HepG2 (cell line): ENCODE data around the gene DUS1L. TPM values are rescaled to one million over a fixed set of nuclear protein-coding genes. Genes with fewer than 3 reads are reported as not detected.

Experiments used
- CCAR2 ChIP-seq: fragments of 200-400 bp; formaldehyde crosslinking; optimal IDR thresholded peaks from 2 replicates; pipeline ENCODE3; 2018; ENCODE audit warnings: low read depth, mild to moderate bottlenecking, low read length, moderate library complexity
- GATA4 ChIP-seq: sonication (generic); IDR thresholded peaks from 2 replicates; pipeline ENCODE4 v1.6.1; 2016; ENCODE audit warnings: antibody characterized with exemption, low read depth, borderline replicate concordance
- HMG20A ChIP-seq: IDR thresholded peaks from 2 replicates; pipeline ENCODE4 v1.6.1; 2016; ENCODE audit warnings: borderline replicate concordance
- HMGA1 ChIP-seq: sonication (generic); formaldehyde crosslinking; conservative IDR thresholded peaks from 2 replicates; pipeline ENCODE4 v1.4.0; 2020; ENCODE audit warnings: missing genetic modification reagents
- IRF2 ChIP-seq: IDR thresholded peaks from 2 replicates; pipeline ENCODE4 v1.6.1; 2018; ENCODE audit warnings: missing genetic modification reagents, missing compliant biosample characterization
- IRX3 ChIP-seq: sonication (generic); formaldehyde crosslinking; IDR thresholded peaks from 2 replicates; pipeline ENCODE4 v1.8.1; 2023; ENCODE audit warnings: mild to moderate bottlenecking, low read depth, missing genetic modification reagents, borderline replicate concordance
- KDM3A ChIP-seq: IDR thresholded peaks from 2 replicates; pipeline ENCODE4 v1.6.1; 2018; ENCODE audit warnings: low read depth, missing compliant biosample characterization
- MBD4 ChIP-seq: IDR thresholded peaks from 2 replicates; pipeline ENCODE4 v1.6.1; 2012; ENCODE audit warnings: low read length, inconsistent platforms, borderline replicate concordance
- MIXL1 ChIP-seq: IDR thresholded peaks from 2 replicates; pipeline ENCODE4 v1.6.1; 2016
- NR3C1 ChIP-seq: sonication (generic); formaldehyde crosslinking; IDR thresholded peaks from 2 replicates; pipeline ENCODE4 v1.4.0; 2020; ENCODE audit warnings: missing genetic modification reagents
- RCOR2 ChIP-seq: IDR thresholded peaks from 2 replicates; pipeline ENCODE4 v1.6.1; 2016; ENCODE audit warnings: missing biosample characterization, missing genetic modification reagents
- UBTF ChIP-seq: sonication (generic); formaldehyde crosslinking; IDR thresholded peaks from 2 replicates; pipeline ENCODE4 v1.4.0; 2020; ENCODE audit warnings: mild to moderate bottlenecking, missing genetic modification reagents
- XRCC5 ChIP-seq: fragments of 200-400 bp; formaldehyde crosslinking; optimal IDR thresholded peaks from 2 replicates; pipeline ENCODE3; 2017; ENCODE audit warnings: mild to moderate bottlenecking, low read length
- YEATS4 ChIP-seq: sonication (generic); formaldehyde crosslinking; IDR thresholded peaks from 2 replicates; pipeline ENCODE4 v1.4.0; 2020; ENCODE audit warnings: missing genetic modification reagents, borderline replicate concordance
- ZC3H4 ChIP-seq: sonication (generic); formaldehyde crosslinking; IDR thresholded peaks from 2 replicates; pipeline ENCODE4 v1.4.0; 2020; ENCODE audit warnings: missing genetic modification reagents, borderline replicate concordance
- ZGPAT ChIP-seq: IDR thresholded peaks from 2 replicates; pipeline ENCODE4 v1.6.1; 2016; ENCODE audit warnings: mild to moderate bottlenecking
- ZHX1 ChIP-seq: sonication (generic); formaldehyde crosslinking; IDR thresholded peaks from 2 replicates; pipeline ENCODE4 v1.8.1; 2022; ENCODE audit warnings: low read depth, mild to moderate bottlenecking, missing genetic modification reagents
- ZNF34 ChIP-seq: sonication (generic); formaldehyde crosslinking; IDR thresholded peaks from 2 replicates; pipeline ENCODE4 v1.4.0; 2020; ENCODE audit warnings: mild to moderate bottlenecking, missing genetic modification reagents, borderline replicate concordance
- ZNF704 ChIP-seq: sonication (generic); formaldehyde crosslinking; IDR thresholded peaks from 2 replicates; pipeline ENCODE4 v1.8.1; 2023; ENCODE audit warnings: mild to moderate bottlenecking, inconsistent platforms, moderate library complexity, missing genetic modification reagents, borderline replicate concordance
- ZNF775 ChIP-seq: sonication (generic); formaldehyde crosslinking; IDR thresholded peaks from 2 replicates; pipeline ENCODE4 v1.4.0; 2020; ENCODE audit warnings: missing genetic modification reagents, mild to moderate bottlenecking, moderate library complexity, borderline replicate concordance
- ZNF776 ChIP-seq: sonication (generic); formaldehyde crosslinking; IDR thresholded peaks from 2 replicates; pipeline ENCODE4 v1.4.0; 2020; ENCODE audit warnings: mild to moderate bottlenecking, missing genetic modification reagents
- polyA plus RNA-seq, 8 experiments: library from polyadenylated mRNA; depleted of rRNA in 3 of 8; stranded (reverse) in 7 of 8; unstranded in 1 of 8; fragments of >200 nt; fragmentation: Illumina TruSeq in 4 of 8; extraction: Trizol in 4 of 8; gene quantifications; 2 replicates each; pipeline versions ENCODE4 v1.2.1 to v1.2.3, GENCODE V29; 2011 to 2016; ENCODE audit warnings: low read depth in 4 of 8, missing spikeins in 1 of 8, mixed read lengths in 1 of 8; ENCODE audit not compliant: insufficient read depth in 1 of 8
- total RNA-seq, 5 experiments: library from RNA; depleted of rRNA; stranded (reverse); fragments of >200 nt; fragmentation: Illumina TruSeq; extraction: Trizol; gene quantifications; 2 replicates each; pipeline ENCODE4 v1.2.3, GENCODE V29; 2016; ENCODE audit warnings: low read depth in 1 of 5

DUS1L gene
- total and polyA plus RNA-seq, 2 of the 13 experiments (the other 11 are each of a cell fraction or from before 2014, with no cell fraction given): 81.0 to 109 TPM

GRCh38 chr17:82097184-82097918 lies 31.7 kb upstream of the DUS1L start (continued):
- TF ChIP-seq YEATS4 (CRISPR knock-in tag) (no peak), IRF2 (CRISPR knock-in tag) (no peak), HMG20A (CRISPR knock-in tag) (no peak), ZHX1 (CRISPR knock-in tag) (no peak), ZNF704 (peak; percentile 74; the same call in 1 of the 2 replicates), HMGA1 (CRISPR knock-in tag) (no peak), NR3C1 (CRISPR knock-in tag) (no peak), RCOR2 (CRISPR knock-in tag) (no peak), MBD4 (no peak), MIXL1 (CRISPR knock-in tag) (no peak), ZGPAT (CRISPR knock-in tag) (no peak; the same call in 1 of the 2 replicates), ZNF775 (CRISPR knock-in tag) (no peak), CCAR2 (no peak), UBTF (peak; percentile 80; the same call in 1 of the 2 replicates), ZC3H4 (CRISPR knock-in tag) (no peak), IRX3 (no peak), KDM3A (CRISPR knock-in tag) (0 out of 2 replicates have a peak, but pooled peaks have one; percentile 62), ZNF776 (no peak), XRCC5 (no peak), GATA4 (no peak), ZNF34 (CRISPR knock-in tag) (no peak)
